ENCODE results near the gene ADAMTS8. TPM values are rescaled to one million over a fixed set of nuclear protein-coding genes. Genes with fewer than 3 reads are reported as not detected.

ADAMTS8 gene
- total RNA-seq, 1 experiment from 2014 or later = 0.07 TPM

DNA sequence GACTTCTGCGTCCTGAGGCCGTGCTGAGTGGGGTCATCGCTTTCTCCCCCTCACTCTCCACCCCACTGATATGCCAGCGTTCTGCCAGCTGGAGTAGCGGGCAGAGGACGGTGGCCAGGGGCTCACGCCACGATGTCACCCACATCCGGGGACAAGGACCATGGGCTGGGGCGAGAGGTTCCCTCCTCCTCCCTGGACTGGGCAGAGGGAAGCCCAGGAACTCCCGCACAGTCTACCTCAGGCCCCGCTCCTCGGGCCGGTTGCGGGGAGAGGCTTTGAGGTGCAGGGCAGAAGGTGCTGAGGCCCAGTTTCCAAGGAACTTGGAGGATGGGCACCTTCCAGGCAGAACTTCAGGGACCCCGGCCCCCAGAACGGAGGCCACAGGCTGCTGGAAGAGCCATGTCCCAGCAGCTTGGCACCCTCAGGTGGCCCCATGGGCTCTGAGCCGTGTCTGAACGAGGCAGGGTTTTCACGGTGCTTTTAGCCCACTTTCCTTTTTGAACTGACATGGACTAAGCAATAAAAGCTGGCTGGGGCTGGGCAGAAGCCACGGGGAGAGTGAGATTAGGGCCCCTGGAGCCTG lies 45.5 kb upstream of the ADAMTS8 start:
- ATAC-seq = no peak
- POLR2A ChIA-PET = no interaction called here
- CTCF ChIA-PET = no interaction called here
- no peaks in the 10 kb centered on the region for H3K79me2 ChIP-seq (ENCODE audit: insufficient read depth, low read length)
- RAD21 ChIA-PET (ENCODE audit: low non-redundant PET in 1 of 2, low total read pairs in 2 of 2, uncharacterized antibody in 2 of 2, unreplicated experiment in 2 of 2) = no interaction called here
- H3K4me1 ChIP-seq (ENCODE audit: control insufficient read depth in 1 of 2, insufficient read depth in 2 of 2, low read length in 2 of 2) = peaks cover 8 to 15% of the 10 kb centered on the region in 2 experiments; a peak in 3 of 4 replicates
- H3K27me3 ChIP-seq (ENCODE audit: insufficient read depth, low read length) = no peaks in the 10 kb centered on the region
- no peaks in the 10 kb centered on the region for H3K9me3 ChIP-seq (ENCODE audit: control insufficient read depth in 1 of 2, insufficient read depth in 1 of 2, low read depth in 1 of 2, low read length in 2 of 2)
- no peaks in the 10 kb centered on the region for H3K9me2 ChIP-seq (ENCODE audit: insufficient read depth)
- H3K36me3 ChIP-seq (ENCODE audit: control insufficient read depth in 1 of 2, insufficient read depth in 2 of 2, low read length in 2 of 2) = no peaks in the 10 kb centered on the region
- no peaks in the 10 kb centered on the region for H4K20me1 ChIP-seq (ENCODE audit: insufficient read depth)
- no peak overlapping the region for H3K27ac ChIP-seq (ENCODE audit: low read depth, low read length)
- no peak overlapping the region for H3K4me3 ChIP-seq (replicated peaks in 1 of 2; ENCODE audit: low read depth in 1 of 2, low read length in 2 of 2)
- no peak overlapping the region for H3K4me2 ChIP-seq (ENCODE audit: low read length)
- no peak overlapping the region for H3K9ac ChIP-seq (ENCODE audit: low read length)
- no peak for TF ChIP-seq TCF7L2 (IDR thresholded peaks at IDR 0.05; ENCODE audit: borderline replicate concordance, extremely low read depth, insufficient read depth, insufficient read length)
- no peak for TF ChIP-seq POLR2AphosphoS5 (IDR thresholded peaks at IDR 0.05; ENCODE audit: low read depth, low read length)
- TF ChIP-seq JUND (IDR thresholded peaks at IDR 0.05) = no peak
- TF ChIP-seq EGR1 (IDR thresholded peaks at IDR 0.05; ENCODE audit: low read depth) = no peak
- TF ChIP-seq CBX3 (IDR thresholded peaks at IDR 0.05; ENCODE audit: low read depth) = no peak
- TF ChIP-seq, protein P1, sequence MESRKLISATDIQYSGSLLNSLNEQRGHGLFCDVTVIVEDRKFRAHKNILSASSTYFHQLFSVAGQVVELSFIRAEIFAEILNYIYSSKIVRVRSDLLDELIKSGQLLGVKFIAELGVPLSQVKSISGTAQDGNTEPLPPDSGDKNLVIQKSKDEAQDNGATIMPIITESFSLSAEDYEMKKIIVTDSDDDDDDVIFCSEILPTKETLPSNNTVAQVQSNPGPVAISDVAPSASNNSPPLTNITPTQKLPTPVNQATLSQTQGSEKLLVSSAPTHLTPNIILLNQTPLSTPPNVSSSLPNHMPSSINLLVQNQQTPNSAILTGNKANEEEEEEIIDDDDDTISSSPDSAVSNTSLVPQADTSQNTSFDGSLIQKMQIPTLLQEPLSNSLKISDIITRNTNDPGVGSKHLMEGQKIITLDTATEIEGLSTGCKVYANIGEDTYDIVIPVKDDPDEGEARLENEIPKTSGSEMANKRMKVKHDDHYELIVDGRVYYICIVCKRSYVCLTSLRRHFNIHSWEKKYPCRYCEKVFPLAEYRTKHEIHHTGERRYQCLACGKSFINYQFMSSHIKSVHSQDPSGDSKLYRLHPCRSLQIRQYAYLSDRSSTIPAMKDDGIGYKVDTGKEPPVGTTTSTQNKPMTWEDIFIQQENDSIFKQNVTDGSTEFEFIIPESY (IDR thresholded peaks at IDR 0.05; ENCODE audit: extremely low read depth, insufficient replicate concordance, low read length) = no peak
- TF ChIP-seq EZH2phosphoT487 (IDR thresholded peaks at IDR 0.05; ENCODE audit: borderline replicate concordance) = no peak
- no peak for TF ChIP-seq YY1 (IDR thresholded peaks at IDR 0.05; ENCODE audit: extremely low read depth, insufficient replicate concordance, low read depth, low read length)
- no peak for TF ChIP-seq POLR2A (IDR thresholded peaks at IDR 0.05; ENCODE audit: borderline replicate concordance, extremely low read depth, insufficient read depth, insufficient read length)
- no peak for TF ChIP-seq FOSL1 (IDR thresholded peaks at IDR 0.05; ENCODE audit: low read depth)
- no peak for TF ChIP-seq EZH2 (IDR thresholded peaks at IDR 0.05)
- no peak for TF ChIP-seq CEBPB (IDR thresholded peaks at IDR 0.05; ENCODE audit: low read depth)
- TF ChIP-seq, protein P2, sequence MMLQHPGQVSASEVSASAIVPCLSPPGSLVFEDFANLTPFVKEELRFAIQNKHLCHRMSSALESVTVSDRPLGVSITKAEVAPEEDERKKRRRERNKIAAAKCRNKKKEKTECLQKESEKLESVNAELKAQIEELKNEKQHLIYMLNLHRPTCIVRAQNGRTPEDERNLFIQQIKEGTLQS (IDR thresholded peaks at IDR 0.05) = no peak
- TF ChIP-seq SRF (IDR thresholded peaks at IDR 0.05; ENCODE audit: low read depth) = no peak
- no peak for TF ChIP-seq SP1 (IDR thresholded peaks at IDR 0.05; ENCODE audit: low read depth)
- no peak for TF ChIP-seq SIN3A (IDR thresholded peaks at IDR 0.05; ENCODE audit: low read depth)
- no peak for TF ChIP-seq ZNF274 (IDR thresholded peaks at IDR 0.05; ENCODE audit: low read depth, low read length)
- no peak for TF ChIP-seq ZFX (IDR thresholded peaks at IDR 0.05)
- no peak for DNase-seq (ENCODE audit: low read depth, low spot score)
- no peak overlapping the region for H2AFZ ChIP-seq (ENCODE audit: low read depth, low read length, poor library complexity, severe bottlenecking)
- intact Hi-C loops (cut with micrococcal nuclease) = no loop called here
- BruUV-seq (replicated peaks) = no TSS peak

Data from HCT116 (cell line).